Right renal pelvis (tissue), 4 donors: ENCODE results near the gene PLCG2. TPM values are rescaled to one million over a fixed set of nuclear protein-coding genes. Genes with fewer than 3 reads are reported as not detected.

ENCODE experiments used
- DNase-seq, 4 donors: peaks; one replicate each; pipeline ENCODE4 v3.0.0-alpha.2; 2013; ENCODE audit warnings: low read depth in 4 of 4, low spot score in 3 of 4, missing footprints in 1 of 4
- polyA plus RNA-seq, 4 donors: library from polyadenylated mRNA; unstranded; fragments of 120-200 nt; gene quantifications; one replicate each; pipeline ENCODE4 v1.2.1, GENCODE V29; 2013; ENCODE audit not compliant: insufficient read length in 4 of 4

The PLCG2 gene
- polyA plus RNA-seq, 4 donors: 33.3 to 48.8 (median 43.5) TPM

GRCh38 chr16:81902025-81902424 is 122.9 kb downstream of the PLCG2 start:
- DNase-seq: no peak

DNA sequence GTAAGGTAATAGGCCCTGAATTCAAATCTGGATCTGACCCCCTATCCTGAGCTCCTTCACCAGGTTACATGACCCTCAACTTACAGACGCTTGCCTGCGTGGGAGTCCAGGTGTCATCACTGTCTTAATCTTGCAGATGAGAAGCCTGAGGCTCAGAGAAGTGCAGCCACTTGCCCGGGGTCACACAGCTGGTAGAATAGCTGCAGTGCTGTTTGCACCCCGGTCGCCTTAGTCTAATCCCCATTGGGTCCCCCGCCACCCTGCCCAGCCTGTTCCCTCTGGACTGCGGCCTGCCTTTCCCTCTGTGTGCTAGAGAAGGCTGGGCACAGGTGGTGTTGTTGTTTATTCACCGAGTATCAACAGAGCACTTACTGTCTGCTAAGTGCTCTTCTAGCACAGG is 125.2 kb downstream of the PLCG2 start:
- DNase-seq: no peak

- no peak for DNase-seq
Observed at GRCh38 chr16:81905277-81905676, 126.2 kb downstream of the PLCG2 start.

- no peak for DNase-seq
Observed at GRCh38 chr16:81907681-81908080, 128.6 kb downstream of the PLCG2 start.

- DNase-seq: no peak
Observed at GRCh38 chr16:81908466-81909262, 129.6 kb downstream of the PLCG2 start.

DNA sequence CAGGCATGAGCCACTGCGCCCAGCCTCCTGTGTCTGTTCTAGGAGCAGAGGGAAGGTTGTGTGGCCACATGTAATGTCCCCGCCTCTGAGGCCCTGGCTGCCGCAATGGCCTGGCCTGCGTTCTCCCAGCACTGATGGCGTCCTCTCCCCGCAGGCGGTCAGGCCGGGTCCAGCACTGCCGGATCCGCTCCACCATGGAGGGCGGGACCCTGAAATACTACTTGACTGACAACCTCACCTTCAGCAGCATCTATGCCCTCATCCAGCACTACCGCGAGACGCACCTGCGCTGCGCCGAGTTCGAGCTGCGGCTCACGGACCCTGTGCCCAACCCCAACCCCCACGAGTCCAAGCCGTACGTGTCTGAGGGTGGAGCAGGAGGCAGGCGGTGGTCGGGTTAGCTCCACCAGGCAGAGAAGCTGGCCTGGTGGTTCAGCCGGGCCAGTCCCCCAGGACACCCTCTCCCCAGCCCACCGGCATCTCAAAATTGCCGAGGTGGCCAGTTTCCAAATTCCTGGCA is 131.3 kb downstream of the PLCG2 start:
- no peak for DNase-seq

DNA sequence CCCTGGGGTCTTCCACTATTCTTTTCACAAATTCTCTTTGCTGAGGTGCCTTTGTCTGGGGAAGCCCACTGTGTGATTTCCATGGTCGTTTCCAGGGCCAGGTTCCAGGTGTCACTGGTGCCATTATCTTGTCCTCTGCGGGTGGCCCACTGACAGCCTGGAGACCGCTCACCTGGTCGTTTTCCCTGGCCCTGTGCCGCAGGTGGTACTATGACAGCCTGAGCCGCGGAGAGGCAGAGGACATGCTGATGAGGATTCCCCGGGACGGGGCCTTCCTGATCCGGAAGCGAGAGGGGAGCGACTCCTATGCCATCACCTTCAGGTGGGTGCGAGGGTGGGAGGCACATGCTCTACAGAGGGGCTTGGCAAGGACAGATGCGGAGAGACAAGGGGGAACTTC is 133.3 kb downstream of the PLCG2 start:
- DNase-seq: no peak

- DNase-seq: no peak
Observed at GRCh38 chr16:81913222-81913621, 134.1 kb downstream of the PLCG2 start.

DNA sequence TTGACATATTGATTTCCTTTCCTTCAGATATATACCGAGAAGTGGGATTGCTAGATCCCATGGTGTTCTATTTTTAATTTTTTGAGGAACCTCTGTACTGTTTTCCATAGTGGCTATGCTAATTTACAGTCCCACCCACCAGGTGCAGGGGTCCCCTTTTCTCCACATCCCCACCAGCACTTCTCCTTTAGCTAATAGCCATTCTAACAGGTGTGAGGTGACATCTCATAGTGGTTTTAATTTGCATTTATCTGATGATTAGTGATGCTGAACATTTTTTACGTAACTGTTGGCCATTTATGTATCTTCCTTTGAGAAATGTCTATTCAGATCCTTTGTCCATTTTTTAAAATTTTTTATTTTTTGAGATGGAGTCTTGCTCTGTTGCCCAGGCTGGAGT is 138.3 kb downstream of the PLCG2 start:
- DNase-seq: no peak

DNA sequence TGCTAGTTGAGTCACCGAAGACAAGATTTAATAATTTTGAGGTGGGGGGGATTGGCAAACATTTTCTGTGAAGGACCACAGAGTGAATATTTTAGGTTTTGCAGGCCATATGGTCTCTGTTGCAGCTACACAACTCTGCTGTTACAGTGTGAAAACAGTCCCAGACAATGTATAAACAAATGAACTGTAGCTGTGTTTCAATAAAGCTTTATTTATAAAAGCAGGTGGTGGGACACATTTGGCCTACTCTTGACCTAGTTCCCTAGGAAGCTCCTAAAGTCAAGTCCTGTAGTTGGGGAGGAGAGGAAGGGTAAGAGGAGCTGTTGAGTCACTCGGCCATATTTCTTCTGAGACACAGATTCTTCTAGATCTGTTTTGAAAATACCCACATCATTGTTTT is 139.8 kb downstream of the PLCG2 start:
- DNase-seq: no peak

DNA sequence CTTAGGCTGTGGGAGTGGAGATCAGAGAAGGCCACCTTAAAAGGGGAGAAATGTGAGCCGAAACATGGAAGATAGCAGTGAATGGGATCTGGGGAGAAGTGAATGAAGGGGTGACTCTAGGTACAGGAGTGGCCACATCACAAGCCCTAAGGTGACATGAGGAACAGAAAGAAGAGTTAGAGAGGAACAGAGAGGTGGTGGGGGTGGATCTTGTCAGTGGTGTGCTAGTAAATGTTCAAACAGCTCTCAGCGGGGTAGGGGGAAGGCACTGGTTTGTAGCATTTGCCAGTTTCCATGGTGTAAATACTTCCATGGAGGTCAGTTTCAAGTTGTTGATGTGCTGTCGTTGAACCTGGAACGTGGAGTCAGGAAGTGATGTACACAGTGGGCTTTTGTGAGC is 141.4 kb downstream of the PLCG2 start:
- DNase-seq: no peak

DNA sequence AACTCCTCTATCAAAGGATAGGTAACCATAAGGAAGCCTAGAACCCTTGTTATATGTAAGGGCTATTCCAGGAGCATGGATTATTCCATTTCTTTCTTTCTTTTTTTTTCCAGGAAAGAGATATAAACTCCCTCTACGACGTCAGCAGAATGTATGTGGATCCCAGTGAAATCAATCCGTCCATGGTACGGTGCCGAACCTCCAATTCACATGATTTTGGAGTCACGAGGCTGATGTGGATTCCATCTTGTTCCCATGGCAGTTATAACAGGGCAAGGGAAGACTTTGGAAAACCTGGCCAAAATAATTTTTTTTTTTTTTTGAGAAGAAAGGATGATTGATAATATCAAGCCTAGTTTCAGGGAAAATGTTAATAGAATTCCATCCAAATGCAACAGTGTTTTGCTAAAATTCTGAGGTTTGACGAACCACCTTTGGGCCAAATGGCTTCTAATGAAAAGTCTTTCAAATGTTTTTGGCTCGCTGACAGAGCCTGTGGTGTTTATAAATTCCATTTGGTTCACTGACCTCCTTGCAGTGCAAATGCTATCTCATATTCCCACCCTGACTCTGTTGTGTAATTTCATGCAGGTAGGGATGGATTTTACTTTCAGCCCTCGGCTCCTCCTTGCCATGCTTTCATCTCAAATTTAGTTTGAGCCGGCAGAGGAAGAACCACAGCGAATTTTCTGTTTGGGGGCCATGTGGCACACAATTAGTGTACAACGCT is 142.2 kb downstream of the PLCG2 start:
- no peak for DNase-seq

DNA sequence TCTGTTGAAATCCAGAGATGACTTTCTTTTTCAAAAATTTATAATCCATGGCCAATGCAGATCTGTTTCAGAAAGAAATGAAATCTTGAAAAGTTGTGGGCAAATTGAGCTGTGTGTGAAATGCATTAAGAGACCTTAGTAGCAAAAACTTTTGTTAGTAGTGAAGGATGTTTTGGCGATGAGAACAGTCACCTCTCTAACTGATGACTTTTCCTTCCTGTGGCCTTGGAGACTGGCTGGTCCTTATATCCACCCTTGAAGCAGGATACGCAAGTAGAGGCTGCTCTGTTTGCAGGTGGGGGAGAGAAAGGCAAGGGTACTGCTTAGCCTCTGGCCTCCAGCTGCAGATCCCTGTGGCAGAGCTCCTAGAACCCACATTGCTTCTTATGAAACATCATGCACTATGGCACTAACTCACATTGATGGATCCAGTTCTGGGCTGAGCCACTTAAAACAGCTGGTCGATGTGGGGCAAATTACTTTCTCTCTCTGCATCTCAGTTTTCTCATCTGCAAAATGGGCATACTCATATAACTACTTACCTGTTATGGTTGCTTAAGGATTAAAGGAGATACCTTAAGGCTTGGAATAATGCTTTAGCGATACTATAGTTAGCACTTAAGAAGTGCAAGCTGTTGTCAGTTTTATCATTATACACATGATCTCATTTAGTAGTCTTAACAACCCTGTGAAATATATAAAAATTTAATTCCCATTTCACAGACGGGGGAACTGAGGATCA is 142.9 kb downstream of the PLCG2 start:
- no peak for DNase-seq

- no peak for DNase-seq
Observed at GRCh38 chr16:81923296-81923695, 144.2 kb downstream of the PLCG2 start.

GRCh38 chr16:81925016-81925415 is 145.9 kb downstream of the PLCG2 start:
- DNase-seq: no peak

GRCh38 chr16:81926036-81926435 is 146.9 kb downstream of the PLCG2 start:
- no peak for DNase-seq

GRCh38 chr16:81927561-81928185 is 148.6 kb downstream of the PLCG2 start:
- DNase-seq: no peak

GRCh38 chr16:81928271-81928918 is 149.3 kb downstream of the PLCG2 start:
- no peak for DNase-seq

DNA sequence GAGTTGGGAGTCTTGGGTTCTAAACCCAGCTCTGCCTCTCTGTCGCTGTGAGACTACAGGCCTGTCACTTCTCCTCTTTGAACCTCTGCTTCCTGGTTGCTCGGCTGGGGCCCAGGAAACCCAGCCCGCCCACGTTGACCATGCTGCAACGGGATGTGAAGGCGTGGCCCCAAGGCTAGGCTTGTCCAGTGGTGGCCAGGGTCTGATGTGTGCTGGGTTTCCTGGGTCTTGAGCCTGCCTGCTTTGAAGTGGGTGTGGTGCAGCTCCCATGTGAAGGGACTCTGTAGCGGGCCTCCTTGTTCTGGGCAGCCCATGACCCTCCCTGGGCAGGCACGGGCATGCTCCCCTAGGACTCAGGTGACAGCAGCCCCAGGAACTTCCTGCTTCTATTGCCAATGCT is 149.9 kb downstream of the PLCG2 start:
- DNase-seq: no peak

DNA sequence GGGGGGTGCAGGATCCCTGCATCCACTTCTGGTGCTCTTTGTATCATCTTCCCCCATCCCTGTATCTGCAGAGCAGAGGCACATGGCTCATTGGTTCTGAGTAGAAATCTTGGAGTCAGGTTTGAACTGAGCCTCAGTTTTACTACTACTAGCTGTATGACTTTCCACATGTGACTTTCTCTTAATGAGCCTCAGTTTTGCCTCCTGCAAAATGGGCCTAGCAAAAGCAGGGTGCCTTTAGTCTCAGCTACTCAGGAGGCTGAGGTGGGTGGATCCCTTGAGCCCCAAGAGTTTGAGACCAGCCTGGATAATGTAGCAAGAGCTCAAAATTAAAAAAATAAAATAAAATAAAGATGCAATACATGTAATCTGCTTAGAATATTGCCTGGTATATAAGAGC is 150.8 kb downstream of the PLCG2 start:
- DNase-seq: no peak
